ENCODE measurements around the gene AQP12B. TPM values are rescaled to one million over a fixed set of nuclear protein-coding genes. Genes with fewer than 3 reads are reported as not detected.

AQP12B gene
- total and polyA plus RNA-seq, 10 of the 15 experiments (the other 5 are each of a cell fraction or from before 2014, with no cell fraction given): not detected

GRCh38 chr2:240643093-240643810, 39.4 kb downstream of the AQP12B start:
- Histone ChIP-seq H3K4me3 (no peak overlapping the region), H3K79me2 (ENCODE audit: control insufficient read depth, insufficient read depth, low read length) (no peaks in the 10 kb centered on the region), H3K36me3 (ENCODE audit: control insufficient read depth in 2 of 2, insufficient read depth in 2 of 2, low read length in 1 of 2) (no peaks in the 10 kb centered on the region), H2AFZ (ENCODE audit: control insufficient read depth, low read depth, low read length) (no peak overlapping the region), H4K20me1 (ENCODE audit: control insufficient read depth, insufficient read depth) (no peaks in the 10 kb centered on the region), H3K9ac (ENCODE audit: control insufficient read depth, insufficient read depth, low read length) (no peak overlapping the region), H3K9me3 (replicated peaks; ENCODE audit: control insufficient read depth, insufficient read depth, low read length) (no peaks in the 10 kb centered on the region; the same call in 2 of the 3 replicates), H3K27ac (ENCODE audit: control insufficient read depth, insufficient read depth) (no peak overlapping the region), H3K4me1 (ENCODE audit: control insufficient read depth, insufficient read depth, low read length) (no peaks in the 10 kb centered on the region), H3K4me2 (ENCODE audit: control insufficient read depth, insufficient read depth) (no peak overlapping the region), H3K27me3 (replicated peaks in 1 of 2; ENCODE audit: control insufficient read depth in 2 of 2, insufficient read depth in 2 of 2, low read length in 1 of 2) (no peaks in the 10 kb centered on the region; a peak in 1 of 4 replicates)
- ChIA-PET SMC1A (ENCODE audit: uncharacterized antibody, unreplicated experiment) (no interaction called here), POLR2A (no interaction called here), RAD21 (ENCODE audit: unreplicated experiment) (interaction anchor here (1.2 kb wide), 1 partner anchor 129 kb away, joined by 3 read pairs; no protein-coding TSS in a partner anchor), CTCF (no interaction called here)
- no peak for TF ChIP-seq NR2C1 (IDR thresholded peaks at IDR 0.05)
- TF ChIP-seq, protein P1, sequence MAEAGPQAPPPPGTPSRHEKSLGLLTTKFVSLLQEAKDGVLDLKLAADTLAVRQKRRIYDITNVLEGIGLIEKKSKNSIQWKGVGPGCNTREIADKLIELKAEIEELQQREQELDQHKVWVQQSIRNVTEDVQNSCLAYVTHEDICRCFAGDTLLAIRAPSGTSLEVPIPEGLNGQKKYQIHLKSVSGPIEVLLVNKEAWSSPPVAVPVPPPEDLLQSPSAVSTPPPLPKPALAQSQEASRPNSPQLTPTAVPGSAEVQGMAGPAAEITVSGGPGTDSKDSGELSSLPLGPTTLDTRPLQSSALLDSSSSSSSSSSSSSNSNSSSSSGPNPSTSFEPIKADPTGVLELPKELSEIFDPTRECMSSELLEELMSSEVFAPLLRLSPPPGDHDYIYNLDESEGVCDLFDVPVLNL (IDR thresholded peaks at IDR 0.05; ENCODE audit: low read depth, low read length): no peak
- no peak for TF ChIP-seq BRCA1 (IDR thresholded peaks at IDR 0.05; ENCODE audit: low read depth, low read length)
- no peak for TF ChIP-seq RCOR1 (conservative IDR thresholded peaks at IDR 0.05; ENCODE audit: low read depth, low read length)
- TF ChIP-seq SIN3A (IDR thresholded peaks at IDR 0.05; ENCODE audit: low read depth, low read length): no peak
- TF ChIP-seq SRF (IDR thresholded peaks at IDR 0.05; ENCODE audit: low read depth in 2 of 2, low read length in 2 of 2): no peak
- BruUV-seq (replicated peaks): no TSS peak
- in situ Hi-C loops (cut with MboI): no loop called here
- 28% methylated on average over 13 of the region's 13 CpGs for WGBS (ENCODE audit: insufficient coverage, insufficient replicate concordance, low lambda C conversion rate, missing lambda C conversion rate)
- ATAC-seq (no peak), FAIRE-seq (no peak), DNase-seq (ENCODE audit: low read depth, low spot score) (no peak)
- intact Hi-C loops (cut with micrococcal nuclease; ENCODE audit: unreplicated experiment): no loop called here

DNA sequence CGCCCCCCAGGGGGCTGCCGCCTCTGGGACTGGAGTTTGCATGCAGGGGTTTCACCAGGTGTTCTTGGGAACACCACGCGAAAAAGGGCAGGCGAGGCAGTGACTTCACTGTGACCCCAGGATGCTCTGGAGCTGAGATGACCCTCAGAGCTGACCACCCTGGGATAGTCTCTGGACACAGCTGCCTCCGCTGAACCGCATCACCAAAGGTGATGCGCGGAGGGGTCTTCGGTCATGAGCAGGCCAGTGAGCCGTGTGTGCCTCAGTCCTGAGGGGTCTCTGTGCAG, 39.9 kb downstream of the AQP12B start:
- SMC1A ChIA-PET (ENCODE audit: uncharacterized antibody, unreplicated experiment): no interaction called here
- WGBS (ENCODE audit: insufficient coverage, insufficient replicate concordance, low lambda C conversion rate, missing lambda C conversion rate): 76% methylated on average over 11 of the region's 11 CpGs
- DNase-seq (ENCODE audit: low read depth, low spot score) (no peak), FAIRE-seq (no peak), ATAC-seq (no peak)
- H2AFZ ChIP-seq (ENCODE audit: control insufficient read depth, low read depth, low read length): no peak overlapping the region
- no peak overlapping the region for H3K4me3 ChIP-seq
- no peaks in the 10 kb centered on the region; a peak in 1 of 4 replicates for H3K27me3 ChIP-seq (replicated peaks in 1 of 2; ENCODE audit: control insufficient read depth in 2 of 2, insufficient read depth in 2 of 2, low read length in 1 of 2)
- no peaks in the 10 kb centered on the region for H3K36me3 ChIP-seq (ENCODE audit: control insufficient read depth in 2 of 2, insufficient read depth in 2 of 2, low read length in 1 of 2)
- H3K4me2 ChIP-seq (ENCODE audit: control insufficient read depth, insufficient read depth): no peak overlapping the region
- POLR2A ChIA-PET: no interaction called here
- H3K79me2 ChIP-seq (ENCODE audit: control insufficient read depth, insufficient read depth, low read length): no peaks in the 10 kb centered on the region
- no peaks in the 10 kb centered on the region; the same call in 2 of the 3 replicates for H3K9me3 ChIP-seq (replicated peaks; ENCODE audit: control insufficient read depth, insufficient read depth, low read length)
- no peak overlapping the region for H3K27ac ChIP-seq (ENCODE audit: control insufficient read depth, insufficient read depth)
- no peaks in the 10 kb centered on the region for H4K20me1 ChIP-seq (ENCODE audit: control insufficient read depth, insufficient read depth)
- BruUV-seq (replicated peaks): no TSS peak
- in situ Hi-C loops (cut with MboI): no loop called here
- CTCF ChIA-PET: interaction anchor here (1.0 kb wide), 1 partner anchor 129 kb away, joined by 3 read pairs; no protein-coding TSS in a partner anchor
- H3K4me1 ChIP-seq (ENCODE audit: control insufficient read depth, insufficient read depth, low read length): no peaks in the 10 kb centered on the region
- H3K9ac ChIP-seq (ENCODE audit: control insufficient read depth, insufficient read depth, low read length): no peak overlapping the region
- intact Hi-C loops (cut with micrococcal nuclease; ENCODE audit: unreplicated experiment): no loop called here
- RAD21 ChIA-PET (ENCODE audit: unreplicated experiment): interaction anchor here (1.2 kb wide), 1 partner anchor 129 kb away, joined by 3 read pairs; no protein-coding TSS in a partner anchor
- TF ChIP-seq BCL11A (IDR thresholded peaks at IDR 0.05; ENCODE audit: low read depth, low read length): no peak
- TF ChIP-seq, protein P1 (IDR thresholded peaks at IDR 0.05; ENCODE audit: low read depth, low read length): no peak
- TF ChIP-seq, protein P2, sequence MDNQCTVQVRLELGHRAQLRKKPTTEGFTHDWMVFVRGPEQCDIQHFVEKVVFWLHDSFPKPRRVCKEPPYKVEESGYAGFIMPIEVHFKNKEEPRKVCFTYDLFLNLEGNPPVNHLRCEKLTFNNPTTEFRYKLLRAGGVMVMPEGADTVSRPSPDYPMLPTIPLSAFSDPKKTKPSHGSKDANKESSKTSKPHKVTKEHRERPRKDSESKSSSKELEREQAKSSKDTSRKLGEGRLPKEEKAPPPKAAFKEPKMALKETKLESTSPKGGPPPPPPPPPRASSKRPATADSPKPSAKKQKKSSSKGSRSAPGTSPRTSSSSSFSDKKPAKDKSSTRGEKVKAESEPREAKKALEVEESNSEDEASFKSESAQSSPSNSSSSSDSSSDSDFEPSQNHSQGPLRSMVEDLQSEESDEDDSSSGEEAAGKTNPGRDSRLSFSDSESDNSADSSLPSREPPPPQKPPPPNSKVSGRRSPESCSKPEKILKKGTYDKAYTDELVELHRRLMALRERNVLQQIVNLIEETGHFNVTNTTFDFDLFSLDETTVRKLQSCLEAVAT (IDR thresholded peaks at IDR 0.05): no peak
- no peak for TF ChIP-seq ZNF384 (IDR thresholded peaks at IDR 0.05; ENCODE audit: borderline replicate concordance, low read depth, low read length)
- TF ChIP-seq NFYB (IDR thresholded peaks at IDR 0.05; ENCODE audit: insufficient read depth, low read depth, low read length): no peak
- no peak for TF ChIP-seq STAT1 (conservative IDR thresholded peaks at IDR 0.05)
- TF ChIP-seq MTA2 (IDR thresholded peaks at IDR 0.05; ENCODE audit: low read depth): no peak
